SH-SY5Y (cell line): ENCODE measurements around the gene DAP.

ENCODE experiments used
- GATA2 ChIP-seq: IDR thresholded peaks from 2 replicates; pipeline ENCODE4 v1.6.1; 2011; ENCODE audit warnings: mild to moderate bottlenecking, low read depth, low read length
- GATA3 ChIP-seq: IDR thresholded peaks from 2 replicates; pipeline ENCODE4 v1.6.1; 2011; ENCODE audit warnings: low read depth, mild to moderate bottlenecking, low read length, moderate library complexity

DNA sequence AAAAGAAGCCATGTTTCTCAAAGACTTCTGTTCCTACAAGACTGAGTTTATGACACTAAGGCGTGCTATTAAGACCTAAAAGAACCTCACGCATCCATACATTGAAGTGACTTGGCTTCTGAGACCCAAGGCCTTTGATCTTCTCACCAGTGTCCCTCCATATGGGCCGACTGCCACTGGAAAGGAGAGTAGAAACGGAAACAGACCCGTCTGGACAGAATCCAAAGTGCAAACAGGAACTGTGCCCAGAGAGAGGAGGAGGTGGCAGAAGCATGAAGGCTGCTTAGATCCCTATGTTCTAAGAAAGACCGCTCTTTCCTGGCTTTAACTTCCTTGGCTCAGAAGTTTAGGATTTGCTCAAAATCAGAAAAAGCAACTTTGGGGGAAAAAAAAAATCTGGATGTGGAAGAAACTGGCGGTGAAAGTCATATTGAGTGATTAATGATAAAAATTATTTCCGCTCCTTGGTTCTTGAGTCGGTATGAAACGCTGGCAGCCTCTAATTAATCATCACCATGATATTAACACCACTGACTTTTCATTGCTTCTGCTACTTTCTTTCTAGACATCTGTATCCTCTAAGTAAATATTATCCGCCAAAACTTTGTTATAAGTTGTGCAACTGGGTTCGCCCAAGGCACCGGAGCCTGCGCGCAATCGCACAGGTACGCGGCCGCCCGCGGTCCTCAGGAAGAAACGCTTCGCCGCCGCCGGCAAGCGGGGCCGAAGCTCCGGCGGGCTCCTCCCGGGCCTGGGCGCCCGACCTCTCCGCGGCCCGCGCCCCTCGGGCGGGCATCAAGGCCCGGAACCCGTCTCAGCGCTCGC is 726 bp downstream of the DAP start:
- no peak for TF ChIP-seq GATA3
- TF ChIP-seq GATA2, result no peak
